ENCODE measurements around the gene OAS3.
"Not testable (repeated sequence)": the region's sequence is repeated elsewhere in the genome, so short reads cannot be mapped to it uniquely, and the experiment has no call there.

OAS3 gene

GRCh38 chr12:112988224-112988623 lies 50.0 kb downstream of the OAS3 start:
- DNase-seq, result peak in 1 of 2 donors; percentile 22

- not testable (repeated sequence) for DNase-seq
These were observed 50.6 kb downstream of the OAS3 start for GRCh38 chr12:112988823-112989385.

GRCh38 chr12:112989806-112990205 lies 51.5 kb downstream of the OAS3 start:
- DNase-seq, result no peak

- DNase-seq, result peak; percentile 59 to 67
These were observed 54.5 kb downstream of the OAS3 start for GRCh38 chr12:112992541-112993398.

GRCh38 chr12:112995008-112995407 lies 56.7 kb downstream of the OAS3 start:
- DNase-seq, result no peak

GRCh38 chr12:112996501-112996900 lies 58.2 kb downstream of the OAS3 start:
- no peak for DNase-seq

- no peak for DNase-seq
These were observed 59.2 kb downstream of the OAS3 start for GRCh38 chr12:112997506-112997905.

- DNase-seq, result peak in 1 of 2 donors; percentile 39
These were observed 60.9 kb downstream of the OAS3 start for GRCh38 chr12:112998987-112999767.

- no peak for DNase-seq
These were observed 62.2 kb downstream of the OAS3 start for GRCh38 chr12:113000433-113000832.

GRCh38 chr12:113002155-113002554 lies 63.9 kb downstream of the OAS3 start:
- no peak for DNase-seq

GRCh38 chr12:113002676-113003075 lies 64.4 kb downstream of the OAS3 start:
- DNase-seq, result no peak

- no peak for DNase-seq
These were observed 65.4 kb downstream of the OAS3 start for GRCh38 chr12:113003636-113004035.

GRCh38 chr12:113005762-113006161 lies 67.5 kb downstream of the OAS3 start:
- DNase-seq, result no peak

- DNase-seq, result no peak
These were observed 67.9 kb downstream of the OAS3 start for GRCh38 chr12:113006206-113006605.

- DNase-seq, result no peak
These were observed 68.4 kb downstream of the OAS3 start for GRCh38 chr12:113006641-113007040.

GRCh38 chr12:113007166-113007565 lies 68.9 kb downstream of the OAS3 start:
- DNase-seq, result no peak

GRCh38 chr12:113010701-113011100 lies 72.4 kb downstream of the OAS3 start:
- no peak for DNase-seq

GRCh38 chr12:113014565-113014964 lies 76.3 kb downstream of the OAS3 start:
- DNase-seq, result no peak

- DNase-seq, result no peak
These were observed 78.5 kb downstream of the OAS3 start for GRCh38 chr12:113016796-113017195.

- DNase-seq, result no peak
These were observed 80.8 kb downstream of the OAS3 start for GRCh38 chr12:113019025-113019424.

- DNase-seq, result no peak
These were observed 83.2 kb downstream of the OAS3 start for GRCh38 chr12:113021500-113021899.

All from CD4-positive, alpha-beta T cell treated with Interleukin-1 beta for 1 hour (primary cell).